Right cardiac atrium (tissue), 5 donors: ENCODE measurements around the gene ZBTB44. TPM values are rescaled to one million over a fixed set of nuclear protein-coding genes. Genes with fewer than 3 reads are reported as not detected.
A peak's percentile ranks its signal among the peaks of the same experiment; 100 is the strongest.

Experiments used
- ATAC-seq, 2 donors: fragments of 200-7000 bp; cut with Tn5 transposase; one replicate each; pipeline versions ENCODE4 v1.8.0 to v1.9.1; 2020; ENCODE audit warnings: moderate library complexity in 2 of 2, mild to moderate bottlenecking in 1 of 2
- DNase-seq, 3 donors: peaks; one replicate each; pipeline ENCODE4 v3.0.0-alpha.2; 2020
- H3K27ac ChIP-seq: one replicate; pipeline ENCODE4 v1.5.1; 2013; ENCODE audit warnings: mild to moderate bottlenecking, low read length, control low read depth, moderate library complexity
- H3K27me3 ChIP-seq: one replicate; pipeline ENCODE4 v1.6.1; 2013; ENCODE audit not compliant: control insufficient read depth, insufficient read depth
- H3K4me1 ChIP-seq: one replicate; pipeline ENCODE4 v1.6.1; 2013; ENCODE audit warnings: low read length; ENCODE audit not compliant: control insufficient read depth, insufficient read depth
- H3K4me3 ChIP-seq: one replicate; pipeline ENCODE4 v1.5.1; 2013; ENCODE audit warnings: low read length, control low read depth
- H3K9me3 ChIP-seq: one replicate; pipeline ENCODE4 v1.6.1; 2013; ENCODE audit warnings: low read length; ENCODE audit not compliant: control insufficient read depth
- WGBS: extraction: QIAGEN DNeasy Blood & Tissue Kit; methylation state at CpG from one replicate; pipeline ENCODE4 v1.1.7; 2013; 5-methylcytosine and 5-hydroxymethylcytosine counted together
- intact Hi-C, 4 donors: fragments of 100-400 bp; cut with DNase I; formaldehyde crosslinking; loops; one replicate each; pipeline versions ENCODE4 v1.11.0 to v1.14.0; 2022 to 2023
- polyA plus RNA-seq: library from polyadenylated mRNA; stranded (reverse); fragments of 200-250 nt; gene quantifications from one replicate; pipeline ENCODE4 v1.2.3, GENCODE V29; 2013
- total RNA-seq, 4 donors: library from RNA; stranded (reverse); fragmentation: NEBNext Ultra II Directional; extraction: Animal tissue kit (Norgen Biotek cat#: 25700); gene quantifications; one replicate each; pipeline ENCODE4 v1.2.1, GENCODE V29; 2021
- donor health status: healthy with polysubstance abuse.
- donor health status: DM: no; HTN: yes; CAD: no.
- donor health status: DM: no; HTN: no; CAD: no.
- donor health status: DM: no; HTN: yes; CAD: no; lungs with severe emphysema.
- donor health status: DM: yes; HTN: yes; CAD: no.

Gene ZBTB44
- total and polyA plus RNA-seq, 5 donors, result 16.2 to 47.0 (median 45.6) TPM

DNA sequence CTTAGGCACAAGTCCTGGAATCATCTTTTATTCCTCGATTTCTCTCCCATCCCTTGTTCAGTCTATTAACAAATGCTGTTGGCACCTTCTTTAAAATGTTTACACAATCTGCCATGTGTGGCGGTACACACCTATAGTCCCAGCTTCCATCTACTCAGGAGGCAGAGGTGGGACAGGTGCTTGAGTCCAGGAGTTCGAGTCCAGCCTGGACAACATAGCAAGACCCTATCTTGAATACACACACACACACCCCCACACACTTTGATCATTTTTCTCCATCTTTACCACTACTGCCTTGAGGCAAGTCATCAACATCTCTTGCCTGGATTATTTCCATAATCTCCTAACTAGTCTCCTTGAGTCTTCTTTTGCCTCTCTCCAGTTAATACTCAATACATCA lies 13.7 kb upstream of the ZBTB44 start:
- Histone ChIP-seq H3K27ac (no peak overlapping the region), H3K4me1 (no peaks in the 10 kb centered on the region), H3K9me3 (no peaks in the 10 kb centered on the region), H3K4me3 (no peak overlapping the region), H3K27me3 (no peaks in the 10 kb centered on the region)
- intact Hi-C loops, result no loop called here
- DNase-seq, result no peak
- no peak for ATAC-seq
- WGBS, result 93% methylated on average over 3 of the region's 3 CpGs

DNA sequence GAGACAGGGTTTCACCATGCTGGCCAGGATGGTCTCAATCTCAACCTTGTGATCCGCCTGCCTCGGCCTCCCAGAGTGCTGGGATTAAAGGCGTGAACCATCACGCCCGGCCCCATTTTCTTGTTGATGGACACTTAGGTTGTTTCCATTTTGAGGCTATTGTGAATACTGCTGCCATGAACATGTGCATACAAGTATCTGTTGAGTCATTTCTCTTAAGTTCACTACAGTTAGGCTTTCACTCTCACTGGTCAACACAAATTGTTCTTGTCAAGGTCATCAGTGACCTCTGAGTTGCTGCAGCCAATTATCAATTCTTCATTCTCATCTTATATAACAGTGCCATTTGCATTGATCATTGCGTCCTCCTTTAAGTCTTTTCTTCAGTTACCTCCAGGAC lies 13.0 kb upstream of the ZBTB44 start:
- no peak for DNase-seq
- no peak overlapping the region for H3K27ac ChIP-seq
- no peak overlapping the region for H3K4me3 ChIP-seq
- no peaks in the 10 kb centered on the region for H3K27me3 ChIP-seq
- WGBS, result 87% methylated on average over 6 of the region's 6 CpGs
- no peaks in the 10 kb centered on the region for H3K4me1 ChIP-seq
- intact Hi-C loops, result no loop called here
- no peaks in the 10 kb centered on the region for H3K9me3 ChIP-seq
- ATAC-seq, result no peak

DNA sequence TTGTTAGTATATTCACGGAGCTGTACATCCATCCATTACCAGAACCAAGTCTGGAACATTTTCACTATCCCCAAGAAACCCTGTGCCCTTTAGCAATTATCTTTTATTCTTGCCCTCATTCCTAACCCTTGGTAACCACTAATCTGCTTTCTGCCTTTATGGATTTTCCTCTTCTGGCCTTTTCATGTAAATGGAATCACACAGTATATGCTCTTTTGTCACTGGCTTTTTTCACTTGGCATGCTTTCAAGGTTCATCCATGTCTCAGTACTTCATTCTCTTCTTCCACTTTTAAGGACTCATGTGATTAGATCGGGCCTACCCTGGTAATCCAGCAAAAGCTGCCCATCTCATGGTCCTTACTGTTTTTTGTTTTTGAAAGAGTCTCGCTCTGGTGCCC lies 11.0 kb upstream of the ZBTB44 start:
- WGBS, result 84% methylated on average over 3 of the region's 3 CpGs
- Histone ChIP-seq H3K9me3 (no peaks in the 10 kb centered on the region), H3K4me1 (no peaks in the 10 kb centered on the region), H3K27ac (no peak overlapping the region), H3K4me3 (no peak overlapping the region), H3K27me3 (no peaks in the 10 kb centered on the region)
- no peak for DNase-seq
- no peak for ATAC-seq
- intact Hi-C loops, result no loop called here

- intact Hi-C loops, result no loop called here
- ATAC-seq, result no peak
- no peaks in the 10 kb centered on the region for H3K27me3 ChIP-seq
- 86% methylated on average over 7 of the region's 7 CpGs for WGBS
- no peak overlapping the region for H3K4me3 ChIP-seq
- H3K27ac ChIP-seq, result no peak overlapping the region
- no peaks in the 10 kb centered on the region for H3K4me1 ChIP-seq
- no peak for DNase-seq
- no peaks in the 10 kb centered on the region for H3K9me3 ChIP-seq
Measured at GRCh38 chr11:130323452-130324450, 9.0 kb upstream of the ZBTB44 start.

GRCh38 chr11:130322126-130322525 lies 7.4 kb upstream of the ZBTB44 start:
- H3K4me1 ChIP-seq, result no peaks in the 10 kb centered on the region
- no peaks in the 10 kb centered on the region for H3K9me3 ChIP-seq
- ATAC-seq (no peak), DNase-seq (no peak)
- WGBS, result 81% methylated on average over 5 of the region's 5 CpGs
- no peaks in the 10 kb centered on the region for H3K27me3 ChIP-seq
- no peak overlapping the region for H3K27ac ChIP-seq
- intact Hi-C loops, result no loop called here
- H3K4me3 ChIP-seq, result no peak overlapping the region

- WGBS, result 65% methylated on average over 4 of the region's 4 CpGs
- no peak for DNase-seq
- no peaks in the 10 kb centered on the region for H3K9me3 ChIP-seq
- peaks cover 2% of the 10 kb centered on the region for H3K4me1 ChIP-seq
- no peak overlapping the region for H3K27ac ChIP-seq
- H3K27me3 ChIP-seq, result no peaks in the 10 kb centered on the region
- ATAC-seq, result no peak
- intact Hi-C loops, result loop anchor here in 2 of 4 donors (10.0 kb wide), 2 partner anchors 87 to 313 kb away; partner anchors contain the start of gene PRDM10 (in 1 of the 2)
- no peak overlapping the region for H3K4me3 ChIP-seq
Measured at GRCh38 chr11:130318031-130318673, 3.4 kb upstream of the ZBTB44 start.

DNA sequence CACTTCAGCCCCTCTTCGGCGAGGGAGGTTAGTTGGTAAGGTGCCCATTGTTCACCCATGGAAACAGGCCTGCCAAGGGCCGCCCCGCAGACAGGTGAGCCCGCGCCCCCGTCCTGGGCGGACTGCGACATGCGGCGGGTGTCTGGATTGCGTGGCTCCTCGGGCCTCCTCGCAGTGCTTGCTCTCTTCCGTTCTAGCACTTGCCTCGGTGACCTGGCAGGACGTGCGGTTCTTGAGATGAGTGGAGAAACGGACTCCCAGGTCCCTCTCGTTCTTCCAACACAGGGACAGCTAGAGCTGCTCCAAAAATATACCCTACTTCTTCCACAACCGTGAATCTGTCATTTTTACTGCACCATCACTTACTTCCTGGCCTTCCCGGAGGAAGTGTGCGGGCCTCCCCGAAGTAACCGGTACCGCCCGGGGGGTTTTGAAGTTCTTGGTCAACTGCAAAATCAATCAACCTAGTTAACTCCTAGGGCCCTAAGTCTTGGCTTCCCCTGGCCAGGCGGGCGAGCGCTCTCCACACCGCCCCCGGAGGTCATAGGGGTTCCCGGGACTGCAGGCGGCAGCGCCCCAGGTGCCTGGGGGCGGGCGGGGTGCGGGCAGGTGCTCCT lies 745 bp upstream of the ZBTB44 start:
- no peaks in the 10 kb centered on the region for H3K27me3 ChIP-seq
- H3K9me3 ChIP-seq, result no peaks in the 10 kb centered on the region
- intact Hi-C loops, result loop anchor here in 2 of 4 donors (10.0 kb wide), 2 partner anchors 89 to 311 kb away; partner anchors contain the start of gene PRDM10 (in 1 of the 2)
- 42% methylated on average over 38 of the region's 38 CpGs for WGBS
- H3K27ac ChIP-seq, result no peak overlapping the region
- DNase-seq (peak; percentile 26 to 71 (median 69)), ATAC-seq (peak; percentile 2 to 16)
- H3K4me1 ChIP-seq, result peaks cover 2% of the 10 kb centered on the region
- peak overlapping the region; percentile 82 for H3K4me3 ChIP-seq

- Histone ChIP-seq H3K27me3 (no peaks in the 10 kb centered on the region), H3K27ac (peak overlapping the region; percentile 99), H3K4me3 (peak overlapping the region; percentile 82), H3K9me3 (no peaks in the 10 kb centered on the region), H3K4me1 (peaks cover 2% of the 10 kb centered on the region)
- DNase-seq (peak; percentile 63 to 89 (median 85)), ATAC-seq (peak; percentile 87 to 88)
- intact Hi-C loops, result loop anchor here in 2 of 4 donors (10.0 kb wide), 2 partner anchors 91 to 309 kb away; partner anchors contain the start of gene PRDM10 (in 1 of the 2)
- under 1% methylated on average over 63 of the region's 68 CpGs for WGBS
Measured at GRCh38 chr11:130314184-130314749, 450 bp downstream of the ZBTB44 start.

DNA sequence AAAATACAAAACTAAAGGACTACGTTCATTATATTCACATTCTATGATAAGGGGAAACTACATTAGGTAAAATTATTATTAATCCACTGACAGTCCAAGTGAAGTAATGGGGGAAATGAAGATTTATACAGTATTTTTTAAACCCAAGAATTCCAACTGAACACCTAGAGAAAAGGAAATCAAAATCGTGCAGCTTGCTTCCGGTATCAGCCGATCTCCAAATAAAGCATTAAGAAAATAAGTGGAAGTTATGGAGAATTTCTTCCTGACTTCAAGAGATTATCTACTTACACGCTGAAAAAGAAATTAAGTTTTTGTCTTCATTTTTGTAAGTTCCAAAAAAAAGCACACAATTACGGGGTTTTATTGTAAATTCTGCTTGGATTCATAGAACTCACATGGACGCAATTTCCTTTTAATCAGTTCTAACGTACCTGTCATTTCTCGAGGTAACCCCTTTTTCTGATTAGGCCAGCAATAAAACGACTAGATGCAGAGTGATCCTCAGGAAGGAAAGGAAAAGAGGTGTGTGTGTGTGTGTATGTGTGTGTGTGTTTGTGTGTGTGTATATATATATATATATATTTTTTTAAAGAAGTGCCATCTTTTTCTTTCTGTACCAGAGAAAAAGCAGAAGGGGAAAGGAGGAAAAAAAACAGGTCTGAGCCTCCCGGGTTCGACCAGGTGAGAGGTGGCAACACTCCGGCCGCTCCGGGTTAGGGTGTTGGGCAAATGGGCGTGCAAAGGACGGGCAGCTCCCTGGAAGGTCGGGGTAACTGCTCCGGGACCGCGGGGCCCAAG lies 1.1 kb downstream of the ZBTB44 start:
- H3K4me1 ChIP-seq, result peaks cover 5% of the 10 kb centered on the region
- H3K4me3 ChIP-seq, result peak overlapping the region; percentile 82
- H3K9me3 ChIP-seq, result no peaks in the 10 kb centered on the region
- intact Hi-C loops, result loop anchor here in 2 of 4 donors (10.0 kb wide), 2 partner anchors 91 to 309 kb away; partner anchors contain the start of gene PRDM10 (in 1 of the 2)
- no peaks in the 10 kb centered on the region for H3K27me3 ChIP-seq
- DNase-seq (no peak), ATAC-seq (no peak)
- WGBS, result 3% methylated on average over 21 of the region's 21 CpGs
- H3K27ac ChIP-seq, result peak overlapping the region; percentile 99

DNA sequence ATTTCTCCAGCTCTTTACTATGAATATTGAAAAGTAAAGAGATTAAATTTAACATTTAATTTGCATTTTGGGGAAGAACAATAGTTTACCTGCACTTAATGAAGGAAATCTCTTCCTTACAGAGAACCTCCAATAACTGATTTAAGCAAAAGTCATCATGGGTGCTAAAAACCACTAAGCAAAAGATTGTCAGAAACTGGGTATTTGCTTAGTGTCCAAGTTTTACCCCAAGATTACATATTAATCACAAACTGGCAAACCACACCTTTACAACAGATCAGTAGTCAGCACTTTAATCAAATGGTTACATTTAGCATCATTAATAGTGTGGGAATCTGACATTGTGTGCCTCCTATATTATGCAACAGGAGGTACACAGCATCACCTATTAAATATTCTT lies 2.7 kb downstream of the ZBTB44 start:
- Histone ChIP-seq H3K4me3 (no peak overlapping the region), H3K27ac (no peak overlapping the region), H3K9me3 (no peaks in the 10 kb centered on the region), H3K4me1 (peaks cover 6% of the 10 kb centered on the region), H3K27me3 (no peaks in the 10 kb centered on the region)
- DNase-seq, result no peak
- intact Hi-C loops, result loop anchor here in 2 of 4 donors (10.0 kb wide), 2 partner anchors 93 to 307 kb away; partner anchors contain the start of gene PRDM10 (in 1 of the 2)
- ATAC-seq, result no peak
